HepG2 (cell line): ENCODE results near the gene POU6F2. TPM values are rescaled to one million over a fixed set of nuclear protein-coding genes. Genes with fewer than 3 reads are reported as not detected.
A peak's percentile ranks its signal among the peaks of the same experiment; 100 is the strongest.

ENCODE experiments used
- ATAC-seq: fragments of 200-7000 bp; cut with Tn5 transposase; 3 replicates; pipeline ENCODE4 v1.9.1; 2020; ENCODE audit warnings: mild to moderate bottlenecking, moderate library complexity
- BruUV-seq: library from RNA; stranded (reverse); fragments of 400-500 nt; replicated peaks from 2 replicates; lab custom pipeline; 2021; lab: Mats Ljungman, UMichigan
- CTCF ChIA-PET: fragments of 300-600 bp; formaldehyde crosslinking; extraction: SDS; loops from one replicate; lab custom pipeline; 2021; ENCODE audit warnings: low total read pairs, inconsistent platforms, low intra/inter-chr PET ratio; lab: Yijun Ruan, JAX
- POLR2A ChIA-PET: fragments of 350-600 bp; sonication (Branson Sonifier 250); formaldehyde crosslinking; loops from one replicate; lab custom pipeline; 2020; ENCODE audit warnings: antibody characterized with exemption, inconsistent platforms; lab: Yijun Ruan, JAX
- DNase-seq: peaks from one replicate; pipeline ENCODE4 v3.0.0-alpha.2; 2015; ENCODE audit warnings: low spot score
- FAIRE-seq: peaks from 3 replicates; lab custom pipeline; 2011; peaks lifted over from hg19 to GRCh38; lab: Jason Lieb, UNC
- H2AFZ ChIP-seq: one replicate; pipeline ENCODE4 v1.6.1; 2011; ENCODE audit warnings: low read length, inconsistent platforms
- H3K27ac ChIP-seq: fragments of 300-600 bp; 3 replicates; pipeline ENCODE4 v1.8.0; 2011; ENCODE audit warnings: mixed run types, mild to moderate bottlenecking, mixed read lengths, low read length, inconsistent platforms; ENCODE audit not compliant: insufficient read depth; ENCODE audit errors: extremely low read length
- H3K27me3 ChIP-seq, 2 experiments: fragments of 200-600 bp in 1 of 2; 2 replicates in 1 of 2; 3 replicates in 1 of 2; pipeline versions ENCODE4 v1.6.0 to v1.8.0; 2011; ENCODE audit warnings: low read length in 2 of 2, mild to moderate bottlenecking in 2 of 2, moderate library complexity in 2 of 2, inconsistent platforms in 1 of 2; ENCODE audit not compliant: insufficient read depth in 2 of 2, control insufficient read depth in 1 of 2
- H3K36me3 ChIP-seq, 2 experiments: fragments of 200-600 bp in 1 of 2; replicated peaks in 1 of 2; 2 replicates in 1 of 2; 3 replicates in 1 of 2; pipeline versions ENCODE4 v1.5.1 to v1.8.0; 2011; ENCODE audit warnings: low read length in 2 of 2, inconsistent platforms in 1 of 2; ENCODE audit not compliant: insufficient read depth in 2 of 2, control insufficient read depth in 1 of 2
- H3K4me1 ChIP-seq: 2 replicates; pipeline ENCODE4 v1.5.1; 2012; ENCODE audit warnings: low read length, inconsistent platforms; ENCODE audit not compliant: insufficient read depth
- H3K4me2 ChIP-seq: 2 replicates; pipeline ENCODE4 v1.6.0; 2011; ENCODE audit warnings: low read depth, low read length, inconsistent platforms
- H3K4me3 ChIP-seq, 3 experiments: fragments of 200-600 bp in 1 of 3; sonication (generic), shearing (Covaris generic) in 1 of 3; replicated peaks in 1 of 3; 2 replicates each; pipeline ENCODE4 v1.5.1; 2011 to 2016; ENCODE audit warnings: low read length in 3 of 3, inconsistent platforms in 2 of 3, low read depth in 2 of 3, mild to moderate bottlenecking in 2 of 3, control low read depth in 1 of 3, mixed read lengths in 1 of 3; ENCODE audit not compliant: insufficient read depth in 1 of 3
- H3K79me2 ChIP-seq: one replicate; pipeline ENCODE4 v1.6.1; 2011; ENCODE audit warnings: low read length, inconsistent platforms; ENCODE audit not compliant: insufficient read depth
- H3K9ac ChIP-seq: 2 replicates; pipeline ENCODE4 v1.6.0; 2011; ENCODE audit warnings: mild to moderate bottlenecking, low read depth, low read length, inconsistent platforms; ENCODE audit not compliant: insufficient read depth
- H3K9me3 ChIP-seq: 2 replicates; pipeline ENCODE4 v1.5.1; 2012; ENCODE audit warnings: mild to moderate bottlenecking, low read length
- H4K20me1 ChIP-seq: 2 replicates; pipeline ENCODE4 v1.6.0; 2011; ENCODE audit warnings: inconsistent platforms, mild to moderate bottlenecking, low read length, moderate library complexity; ENCODE audit not compliant: insufficient read depth
- ELF4 ChIP-seq: sonication (generic); formaldehyde crosslinking; IDR thresholded peaks from 2 replicates; pipeline ENCODE4 v1.5.0; 2020; ENCODE audit warnings: missing genetic modification reagents, mild to moderate bottlenecking, moderate library complexity, borderline replicate concordance
- KMT2A ChIP-seq: sonication (generic); formaldehyde crosslinking; IDR thresholded peaks from 2 replicates; pipeline ENCODE4 v1.4.0; 2020; ENCODE audit warnings: missing genetic modification reagents
- NFE2L2 ChIP-seq: fragments of 150-350 bp; IDR thresholded peaks from 2 replicates; pipeline ENCODE4 v1.6.1; 2014; ENCODE audit warnings: low read length
- PHB2 ChIP-seq: fragments of 450-650 bp; IDR thresholded peaks from 2 replicates; pipeline ENCODE4 v1.6.1; 2018; ENCODE audit not compliant: partially characterized antibody
- PLRG1 ChIP-seq: fragments of 450-650 bp; conservative IDR thresholded peaks from 2 replicates; pipeline ENCODE4 v1.6.1; 2016
- PRPF4 ChIP-seq: fragments of 200-400 bp; formaldehyde crosslinking; IDR thresholded peaks from 2 replicates; pipeline ENCODE4 v1.6.1; 2016; ENCODE audit warnings: low read length, low read depth; ENCODE audit not compliant: poor library complexity, severe bottlenecking
- ZBTB7B ChIP-seq: sonication (generic); formaldehyde crosslinking; IDR thresholded peaks from 2 replicates; pipeline ENCODE4 v1.4.0; 2020; ENCODE audit warnings: missing genetic modification reagents
- ZNF121 ChIP-seq: sonication (generic); formaldehyde crosslinking; IDR thresholded peaks from 2 replicates; pipeline ENCODE4 v1.5.0; 2020; ENCODE audit warnings: mild to moderate bottlenecking, missing genetic modification reagents
- ZNF589 ChIP-seq: sonication (generic); formaldehyde crosslinking; conservative IDR thresholded peaks from 2 replicates; pipeline ENCODE4 v1.8.0; 2022; ENCODE audit warnings: mild to moderate bottlenecking, moderate library complexity, missing genetic modification reagents
- ZNF605 ChIP-seq: sonication (generic); formaldehyde crosslinking; IDR thresholded peaks from 2 replicates; pipeline ENCODE4 v1.8.0; 2022; ENCODE audit warnings: mild to moderate bottlenecking, missing genetic modification reagents
- ZNF660 ChIP-seq: sonication (generic); formaldehyde crosslinking; IDR thresholded peaks from 2 replicates; pipeline ENCODE4 v1.5.1; 2020; ENCODE audit warnings: mild to moderate bottlenecking, low read depth, missing genetic modification reagents, borderline replicate concordance
- ZNF703 ChIP-seq: sonication (generic); formaldehyde crosslinking; IDR thresholded peaks from 2 replicates; pipeline ENCODE4 v1.5.1; 2020; ENCODE audit warnings: missing genetic modification reagents, mild to moderate bottlenecking, moderate library complexity, borderline replicate concordance
- ZNF83 ChIP-seq: sonication (generic); formaldehyde crosslinking; IDR thresholded peaks from 2 replicates; pipeline ENCODE4 v1.4.0; 2020; ENCODE audit warnings: missing genetic modification reagents, mild to moderate bottlenecking, borderline replicate concordance
- ZNF883 ChIP-seq: sonication (generic); formaldehyde crosslinking; IDR thresholded peaks from 2 replicates; pipeline ENCODE4 v1.5.1; 2020; ENCODE audit warnings: mild to moderate bottlenecking, missing genetic modification reagents; ENCODE audit errors: not compliant biosample characterization
- WGBS: methylation state at CpG from one replicate; pipeline ENCODE4 v1.1.6; 2017; ENCODE audit warnings: low lambda C conversion rate; 5-methylcytosine and 5-hydroxymethylcytosine counted together
- in situ Hi-C: cut with HindIII; loops from 2 replicates; pipeline ENCODE4 v1.10.0; 2017; ENCODE audit warnings: low pct_unique_long_range_greater_than_20kb; ENCODE audit not compliant: extremely low pct_ligation_motif_present
- intact Hi-C: fragments of 100-400 bp; cut with micrococcal nuclease; formaldehyde crosslinking; loops from one replicate; pipeline ENCODE4 v1.10.0; 2022; ENCODE audit not compliant: unreplicated experiment
- polyA plus RNA-seq, 8 experiments: library from polyadenylated mRNA; depleted of rRNA in 3 of 8; stranded (reverse) in 7 of 8; unstranded in 1 of 8; fragments of >200 nt; fragmentation: Illumina TruSeq in 4 of 8; extraction: Trizol in 4 of 8; gene quantifications; 2 replicates each; pipeline versions ENCODE4 v1.2.1 to v1.2.3, GENCODE V29; 2011 to 2016; ENCODE audit warnings: low read depth in 4 of 8, missing spikeins in 1 of 8, mixed read lengths in 1 of 8; ENCODE audit not compliant: insufficient read depth in 1 of 8
- total RNA-seq, 5 experiments: library from RNA; depleted of rRNA; stranded (reverse); fragments of >200 nt; fragmentation: Illumina TruSeq; extraction: Trizol; gene quantifications; 2 replicates each; pipeline ENCODE4 v1.2.3, GENCODE V29; 2016; ENCODE audit warnings: low read depth in 1 of 5
- TF ChIP-seq, protein P1 (sequence below): sonication (generic); formaldehyde crosslinking; IDR thresholded peaks from 2 replicates; pipeline ENCODE4 v1.5.0; 2020; ENCODE audit warnings: mild to moderate bottlenecking, low read depth, missing genetic modification reagents, borderline replicate concordance
- TF ChIP-seq, protein P2 (sequence below): sonication (generic); formaldehyde crosslinking; IDR thresholded peaks from 2 replicates; pipeline ENCODE4 v1.4.0; 2020; ENCODE audit warnings: missing genetic modification reagents, mild to moderate bottlenecking, borderline replicate concordance
- TF ChIP-seq, protein P3 (sequence below): fragments of 450-650 bp; IDR thresholded peaks from 2 replicates; pipeline ENCODE4 v1.6.1; 2016
- TF ChIP-seq, protein P4 (sequence below): sonication (generic); formaldehyde crosslinking; IDR thresholded peaks from 2 replicates; pipeline ENCODE4 v1.4.0; 2020; ENCODE audit warnings: mild to moderate bottlenecking, missing genetic modification reagents

The POU6F2 gene
- total and polyA plus RNA-seq, 2 of the 13 experiments (the other 11 are each of a cell fraction or from before 2014, with no cell fraction given), result not detected

DNA sequence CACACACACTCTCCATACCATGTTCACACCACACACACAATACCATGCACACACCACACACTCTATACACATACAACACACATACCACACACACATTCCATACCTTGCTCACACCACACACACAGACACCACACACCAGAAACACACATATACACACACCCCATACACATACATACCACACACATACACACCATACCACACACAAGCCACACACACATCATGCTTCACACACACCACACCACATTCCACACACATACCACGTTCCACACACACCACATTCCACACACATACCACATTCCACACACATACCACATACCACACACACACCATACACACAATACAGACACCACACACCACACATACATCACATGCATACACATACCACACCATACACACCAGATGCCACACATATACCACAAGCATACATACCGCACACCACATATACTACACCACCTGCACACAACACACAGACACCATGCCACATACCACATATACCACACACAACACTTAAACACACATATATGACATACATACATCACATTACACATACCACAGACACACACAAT, 282.7 kb downstream of the POU6F2 start:
- no peak overlapping the region for H3K4me3 ChIP-seq
- CTCF ChIA-PET, result no interaction called here
- no peak overlapping the region for H3K27ac ChIP-seq
- no peak overlapping the region for H3K4me2 ChIP-seq
- FAIRE-seq (no peak), DNase-seq (no peak), ATAC-seq (no peak)
- H4K20me1 ChIP-seq, result no peaks in the 10 kb centered on the region
- intact Hi-C loops, result no loop called here
- BruUV-seq, result no TSS peak
- H3K4me1 ChIP-seq, result no peaks in the 10 kb centered on the region
- H2AFZ ChIP-seq, result no peak overlapping the region
- WGBS, result 25% methylated on average over 2 of the region's 2 CpGs
- no peaks in the 10 kb centered on the region for H3K36me3 ChIP-seq
- POLR2A ChIA-PET, result no interaction called here
- H3K79me2 ChIP-seq, result no peaks in the 10 kb centered on the region
- in situ Hi-C loops, result no loop called here
- no peak overlapping the region for H3K9ac ChIP-seq
- no peaks in the 10 kb centered on the region for H3K9me3 ChIP-seq
- H3K27me3 ChIP-seq, result no peaks in the 10 kb centered on the region
- TF ChIP-seq, protein P1, sequence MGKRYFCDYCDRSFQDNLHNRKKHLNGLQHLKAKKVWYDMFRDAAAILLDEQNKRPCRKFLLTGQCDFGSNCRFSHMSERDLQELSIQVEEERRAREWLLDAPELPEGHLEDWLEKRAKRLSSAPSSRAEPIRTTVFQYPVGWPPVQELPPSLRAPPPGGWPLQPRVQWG, result no peak
- 0 out of 2 replicates have a peak, but pooled peaks have one; percentile 5 for TF ChIP-seq PLRG1
- no peak for TF ChIP-seq ELF4 (CRISPR knock-in tag)
- TF ChIP-seq KMT2A, result no peak
- no peak for TF ChIP-seq ZNF883 (CRISPR knock-in tag)
- peak; percentile 72 for TF ChIP-seq PHB2
- TF ChIP-seq, protein P2, sequence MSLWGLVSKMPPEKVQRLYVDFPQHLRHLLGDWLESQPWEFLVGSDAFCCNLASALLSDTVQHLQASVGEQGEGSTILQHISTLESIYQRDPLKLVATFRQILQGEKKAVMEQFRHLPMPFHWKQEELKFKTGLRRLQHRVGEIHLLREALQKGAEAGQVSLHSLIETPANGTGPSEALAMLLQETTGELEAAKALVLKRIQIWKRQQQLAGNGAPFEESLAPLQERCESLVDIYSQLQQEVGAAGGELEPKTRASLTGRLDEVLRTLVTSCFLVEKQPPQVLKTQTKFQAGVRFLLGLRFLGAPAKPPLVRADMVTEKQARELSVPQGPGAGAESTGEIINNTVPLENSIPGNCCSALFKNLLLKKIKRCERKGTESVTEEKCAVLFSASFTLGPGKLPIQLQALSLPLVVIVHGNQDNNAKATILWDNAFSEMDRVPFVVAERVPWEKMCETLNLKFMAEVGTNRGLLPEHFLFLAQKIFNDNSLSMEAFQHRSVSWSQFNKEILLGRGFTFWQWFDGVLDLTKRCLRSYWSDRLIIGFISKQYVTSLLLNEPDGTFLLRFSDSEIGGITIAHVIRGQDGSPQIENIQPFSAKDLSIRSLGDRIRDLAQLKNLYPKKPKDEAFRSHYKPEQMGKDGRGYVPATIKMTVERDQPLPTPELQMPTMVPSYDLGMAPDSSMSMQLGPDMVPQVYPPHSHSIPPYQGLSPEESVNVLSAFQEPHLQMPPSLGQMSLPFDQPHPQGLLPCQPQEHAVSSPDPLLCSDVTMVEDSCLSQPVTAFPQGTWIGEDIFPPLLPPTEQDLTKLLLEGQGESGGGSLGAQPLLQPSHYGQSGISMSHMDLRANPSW, result no peak
- no peak for TF ChIP-seq ZNF121
- TF ChIP-seq ZNF83 (CRISPR knock-in tag), result no peak
- no peak for TF ChIP-seq ZNF660 (CRISPR knock-in tag)
- no peak for TF ChIP-seq ZNF605 (CRISPR knock-in tag)
- TF ChIP-seq PRPF4, result no peak
- TF ChIP-seq, protein P3, sequence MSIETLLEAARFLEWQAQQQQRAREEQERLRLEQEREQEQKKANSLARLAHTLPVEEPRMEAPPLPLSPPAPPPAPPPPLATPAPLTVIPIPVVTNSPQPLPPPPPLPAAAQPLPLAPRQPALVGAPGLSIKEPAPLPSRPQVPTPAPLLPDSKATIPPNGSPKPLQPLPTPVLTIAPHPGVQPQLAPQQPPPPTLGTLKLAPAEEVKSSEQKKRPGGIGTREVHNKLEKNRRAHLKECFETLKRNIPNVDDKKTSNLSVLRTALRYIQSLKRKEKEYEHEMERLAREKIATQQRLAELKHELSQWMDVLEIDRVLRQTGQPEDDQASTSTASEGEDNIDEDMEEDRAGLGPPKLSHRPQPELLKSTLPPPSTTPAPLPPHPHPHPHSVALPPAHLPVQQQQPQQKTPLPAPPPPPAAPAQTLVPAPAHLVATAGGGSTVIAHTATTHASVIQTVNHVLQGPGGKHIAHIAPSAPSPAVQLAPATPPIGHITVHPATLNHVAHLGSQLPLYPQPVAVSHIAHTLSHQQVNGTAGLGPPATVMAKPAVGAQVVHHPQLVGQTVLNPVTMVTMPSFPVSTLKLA, result 0 out of 2 replicates have a peak, but pooled peaks have one; percentile 2
- no peak for TF ChIP-seq ZNF703 (CRISPR knock-in tag)
- no peak for TF ChIP-seq ZNF589 (CRISPR knock-in tag)
- TF ChIP-seq NFE2L2, result no peak
- TF ChIP-seq ZBTB7B, result no peak
- TF ChIP-seq, protein P4, sequence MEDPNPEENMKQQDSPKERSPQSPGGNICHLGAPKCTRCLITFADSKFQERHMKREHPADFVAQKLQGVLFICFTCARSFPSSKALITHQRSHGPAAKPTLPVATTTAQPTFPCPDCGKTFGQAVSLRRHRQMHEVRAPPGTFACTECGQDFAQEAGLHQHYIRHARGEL (CRISPR knock-in tag), result no peak
